Measurements from ENCODE around the gene DCHS1.

DNA sequence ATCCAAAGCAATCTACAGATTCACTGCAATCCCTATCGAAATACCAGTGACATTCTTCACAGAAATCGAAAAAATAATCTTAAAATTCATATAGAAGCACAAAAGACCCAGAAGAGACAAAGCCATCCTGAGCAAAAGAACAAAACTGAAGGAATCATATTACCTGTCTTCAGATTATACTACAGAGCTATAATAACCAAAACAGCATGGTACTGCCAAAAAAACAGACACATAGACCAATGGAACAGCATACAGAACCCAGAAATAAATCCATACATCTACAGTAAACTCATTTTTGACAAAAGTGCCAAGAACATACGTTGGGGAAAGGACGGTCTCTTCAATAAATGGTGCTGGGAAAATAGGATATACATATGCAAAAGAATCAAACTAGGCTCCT is 71.1 kb downstream of the DCHS1 start:
- TF ChIP-seq KDM5A (IDR thresholded peaks at IDR 0.05; ENCODE audit: borderline replicate concordance, low read length) (no peak), RAD21 (CRISPR knock-in tag; IDR thresholded peaks at IDR 0.05) (no peak), SNAI1 (CRISPR knock-in tag; IDR thresholded peaks at IDR 0.05; ENCODE audit: borderline replicate concordance) (no peak)
- TF ChIP-seq, protein P1, sequence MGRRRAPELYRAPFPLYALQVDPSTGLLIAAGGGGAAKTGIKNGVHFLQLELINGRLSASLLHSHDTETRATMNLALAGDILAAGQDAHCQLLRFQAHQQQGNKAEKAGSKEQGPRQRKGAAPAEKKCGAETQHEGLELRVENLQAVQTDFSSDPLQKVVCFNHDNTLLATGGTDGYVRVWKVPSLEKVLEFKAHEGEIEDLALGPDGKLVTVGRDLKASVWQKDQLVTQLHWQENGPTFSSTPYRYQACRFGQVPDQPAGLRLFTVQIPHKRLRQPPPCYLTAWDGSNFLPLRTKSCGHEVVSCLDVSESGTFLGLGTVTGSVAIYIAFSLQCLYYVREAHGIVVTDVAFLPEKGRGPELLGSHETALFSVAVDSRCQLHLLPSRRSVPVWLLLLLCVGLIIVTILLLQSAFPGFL (CRISPR knock-in tag; IDR thresholded peaks at IDR 0.05): no peak
- TF ChIP-seq, protein P2, sequence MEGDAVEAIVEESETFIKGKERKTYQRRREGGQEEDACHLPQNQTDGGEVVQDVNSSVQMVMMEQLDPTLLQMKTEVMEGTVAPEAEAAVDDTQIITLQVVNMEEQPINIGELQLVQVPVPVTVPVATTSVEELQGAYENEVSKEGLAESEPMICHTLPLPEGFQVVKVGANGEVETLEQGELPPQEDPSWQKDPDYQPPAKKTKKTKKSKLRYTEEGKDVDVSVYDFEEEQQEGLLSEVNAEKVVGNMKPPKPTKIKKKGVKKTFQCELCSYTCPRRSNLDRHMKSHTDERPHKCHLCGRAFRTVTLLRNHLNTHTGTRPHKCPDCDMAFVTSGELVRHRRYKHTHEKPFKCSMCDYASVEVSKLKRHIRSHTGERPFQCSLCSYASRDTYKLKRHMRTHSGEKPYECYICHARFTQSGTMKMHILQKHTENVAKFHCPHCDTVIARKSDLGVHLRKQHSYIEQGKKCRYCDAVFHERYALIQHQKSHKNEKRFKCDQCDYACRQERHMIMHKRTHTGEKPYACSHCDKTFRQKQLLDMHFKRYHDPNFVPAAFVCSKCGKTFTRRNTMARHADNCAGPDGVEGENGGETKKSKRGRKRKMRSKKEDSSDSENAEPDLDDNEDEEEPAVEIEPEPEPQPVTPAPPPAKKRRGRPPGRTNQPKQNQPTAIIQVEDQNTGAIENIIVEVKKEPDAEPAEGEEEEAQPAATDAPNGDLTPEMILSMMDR (CRISPR knock-in tag; IDR thresholded peaks at IDR 0.05): no peak
